ENCODE data around the gene POU2AF3.

POU2AF3 gene

GRCh38 chr11:111329306-111330204 lies 31.2 kb downstream of the POU2AF3 start:
- no peak for DNase-seq

- DNase-seq: no peak
Observed at GRCh38 chr11:111330234-111330893, 32.0 kb downstream of the POU2AF3 start.

DNA sequence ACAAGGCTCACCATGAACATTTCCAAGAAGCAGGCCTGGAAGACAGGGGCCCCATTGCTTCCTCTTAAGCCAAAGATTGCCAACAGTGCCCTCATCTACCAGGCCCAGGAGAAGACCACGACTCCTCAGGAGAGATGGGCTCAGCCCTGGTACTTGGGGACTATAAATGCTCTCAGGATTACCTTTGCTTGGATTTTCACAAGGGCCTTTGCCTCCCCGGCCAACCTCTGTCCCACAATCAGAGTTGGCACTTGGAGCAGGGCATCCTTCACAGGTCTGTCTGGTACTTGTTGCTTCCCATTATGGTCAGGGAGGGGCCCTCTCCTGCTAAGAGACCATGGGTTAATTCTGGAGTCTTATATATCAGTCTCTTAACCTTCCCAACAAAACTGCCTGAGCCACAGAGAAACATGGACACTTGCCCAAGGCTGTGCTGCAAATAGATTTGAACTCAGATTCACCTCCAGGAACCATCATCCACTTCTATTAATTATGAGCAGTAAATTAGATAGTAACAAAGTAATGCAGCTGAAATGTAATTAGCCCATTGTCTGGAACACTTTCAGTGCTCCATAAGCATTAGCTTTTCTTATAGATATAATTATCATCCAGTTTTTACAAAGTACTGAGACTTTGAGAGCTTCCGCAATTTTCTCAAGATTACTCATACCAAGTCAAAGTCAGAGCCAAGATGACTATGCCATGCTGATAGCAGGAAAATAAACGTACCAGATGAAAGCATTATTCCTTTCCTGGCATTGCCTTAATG lies 33.5 kb downstream of the POU2AF3 start:
- DNase-seq: no peak

DNA sequence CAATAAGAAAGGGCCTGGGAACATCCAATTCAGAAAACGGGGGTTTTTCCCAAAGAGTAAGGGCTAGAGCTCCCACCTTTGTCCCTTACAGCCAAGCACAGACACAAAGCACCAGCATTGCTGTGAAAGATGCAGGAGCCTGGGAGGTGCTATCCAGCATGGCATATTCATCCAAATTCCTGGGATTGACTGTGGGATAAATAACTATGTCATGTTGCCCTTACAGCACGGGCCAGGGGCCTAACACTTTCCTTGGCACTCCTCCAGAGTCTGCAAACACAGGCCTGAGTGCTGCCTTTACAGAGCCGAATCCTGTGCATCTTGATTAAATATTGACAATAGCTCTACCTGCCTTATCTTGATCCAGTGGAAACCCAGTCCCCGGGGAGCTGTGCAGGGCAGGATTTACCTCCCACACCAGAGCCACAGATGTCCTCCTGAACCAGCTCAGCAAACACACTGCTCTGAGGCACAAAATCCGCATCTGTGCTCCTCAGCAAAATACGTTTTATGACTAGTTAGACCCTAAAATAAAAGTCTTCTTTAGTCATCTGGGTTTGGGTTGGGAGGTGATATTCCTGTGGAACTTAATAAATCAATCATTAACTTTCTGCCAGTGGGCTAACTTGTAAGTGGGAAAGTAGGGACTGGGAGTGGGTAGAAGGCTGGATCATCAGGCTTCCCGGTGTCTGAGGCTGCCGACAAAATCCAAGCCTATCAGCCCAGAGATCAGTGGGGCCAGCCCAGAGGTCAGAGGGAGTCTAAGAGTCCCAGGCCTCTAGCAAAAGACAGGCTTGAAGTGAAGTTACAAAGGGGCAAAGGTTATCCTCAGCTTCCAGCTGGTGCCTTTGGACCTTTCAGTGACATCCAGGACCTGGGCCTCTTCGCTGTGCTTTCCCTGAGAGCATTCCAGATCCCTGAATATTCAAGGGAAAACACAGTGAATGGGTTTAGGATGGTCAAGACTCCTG lies 36.5 kb downstream of the POU2AF3 start:
- DNase-seq: no peak

GRCh38 chr11:111335549-111335948 lies 37.2 kb downstream of the POU2AF3 start:
- DNase-seq: no peak

DNA sequence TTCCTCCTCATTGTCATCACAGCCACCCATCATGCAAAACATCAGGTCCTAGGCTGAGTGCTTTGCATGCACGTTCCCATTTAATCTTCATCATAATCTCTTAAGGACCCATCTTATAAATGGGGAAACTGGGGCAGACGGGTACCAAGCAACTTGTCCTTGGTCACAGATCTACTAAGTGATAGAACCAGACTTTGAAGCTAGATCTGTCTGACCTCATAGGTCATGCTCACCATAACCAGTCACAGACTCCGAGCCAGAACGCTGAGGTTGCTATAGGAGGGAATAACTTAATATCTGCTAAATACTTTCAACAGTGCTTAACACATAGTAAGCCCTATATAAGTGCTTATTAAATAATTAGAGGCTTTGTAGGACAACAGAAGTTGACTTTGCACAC lies 37.7 kb downstream of the POU2AF3 start:
- DNase-seq: no peak

DNA sequence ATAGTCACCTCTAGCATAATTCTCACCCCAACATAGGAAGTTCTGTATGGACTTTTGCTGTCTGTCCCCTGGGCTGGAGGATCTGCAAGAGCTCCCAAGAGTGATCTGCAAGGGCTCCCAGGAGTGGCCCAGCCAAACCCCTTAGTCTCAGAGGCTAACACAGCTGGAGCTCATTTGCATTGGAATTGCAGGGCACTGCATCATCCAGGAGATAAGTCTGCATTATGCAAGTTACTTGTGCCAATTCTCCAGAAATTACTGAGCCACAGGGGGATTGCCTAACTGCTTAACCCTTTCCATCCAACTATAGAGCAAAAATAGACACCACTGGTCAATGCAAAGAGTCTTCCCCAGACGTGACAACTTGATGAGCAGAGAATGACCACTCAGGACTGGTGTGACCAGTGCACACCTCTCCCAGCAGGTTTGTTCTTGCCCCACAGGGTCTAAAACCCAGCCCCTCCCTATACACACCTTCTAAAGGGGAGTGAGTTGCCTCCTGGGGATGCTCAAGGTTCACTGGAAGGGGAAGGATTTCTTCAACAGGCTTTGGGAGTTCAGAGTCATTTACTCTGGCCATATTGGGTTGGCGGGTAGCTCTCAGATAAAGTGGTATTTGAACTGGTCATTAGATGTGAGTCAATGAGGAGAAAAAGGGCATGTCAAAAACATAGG lies 38.4 kb downstream of the POU2AF3 start:
- no peak for DNase-seq

GRCh38 chr11:111339758-111340388 lies 41.5 kb downstream of the POU2AF3 start:
- no peak for DNase-seq

DNA sequence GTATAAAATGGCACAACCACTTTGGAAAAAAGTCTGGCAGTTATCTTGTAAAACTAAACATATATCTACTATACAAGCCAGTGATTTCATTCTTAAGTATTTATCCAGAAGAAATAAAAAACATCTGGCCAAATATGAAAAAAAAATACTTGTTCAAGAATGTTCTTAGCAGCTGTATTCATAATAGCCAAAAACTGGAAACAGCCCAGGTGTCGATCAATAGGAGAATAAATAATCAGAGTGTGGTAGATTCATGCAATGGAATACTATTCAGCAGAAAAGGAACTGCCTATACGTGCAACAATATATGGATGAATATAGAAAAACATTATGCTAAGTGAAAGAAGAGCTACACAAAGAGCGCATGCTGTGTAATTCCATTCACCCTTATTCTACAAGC lies 44.0 kb downstream of the POU2AF3 start:
- no peak for DNase-seq

DNA sequence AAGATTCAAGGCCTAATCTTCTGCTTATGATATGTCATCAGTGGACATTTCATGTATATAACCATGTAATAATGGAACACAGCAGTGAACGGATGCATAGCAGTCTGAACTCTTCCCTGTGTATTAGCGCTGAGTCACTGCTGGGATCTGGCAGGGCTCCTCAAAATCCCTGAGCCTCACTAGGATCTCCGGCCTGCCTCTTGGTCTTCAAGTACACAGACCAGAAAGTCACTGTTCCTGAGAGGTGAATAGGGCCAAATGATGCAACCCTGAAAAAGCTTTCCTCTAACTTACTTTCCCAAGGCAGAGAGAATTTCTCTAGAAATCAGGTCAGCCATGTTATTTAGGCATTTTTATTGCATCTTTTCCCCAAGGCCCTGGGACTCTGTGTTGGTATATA lies 45.7 kb downstream of the POU2AF3 start:
- no peak for DNase-seq

- DNase-seq: no peak
Observed at GRCh38 chr11:111347002-111347722, 48.8 kb downstream of the POU2AF3 start.

- DNase-seq: no peak
Observed at GRCh38 chr11:111347723-111348115, 49.4 kb downstream of the POU2AF3 start.

DNA sequence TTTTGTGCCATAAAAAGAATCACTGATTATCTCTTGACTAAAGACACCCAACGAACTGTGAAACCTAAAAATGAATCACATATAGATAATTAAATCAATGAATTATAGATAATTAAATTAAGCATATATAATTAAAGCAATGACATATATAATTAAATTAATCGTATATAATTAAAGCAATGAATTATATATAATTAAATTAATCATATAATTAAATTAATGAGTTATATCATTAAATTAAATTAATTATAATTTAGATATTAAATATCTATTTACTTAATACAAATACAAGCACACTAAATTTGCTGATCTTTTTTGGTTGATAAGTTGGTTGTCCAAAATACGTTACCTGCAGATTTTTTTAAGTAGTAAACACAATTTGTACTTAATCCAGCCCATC lies 49.8 kb downstream of the POU2AF3 start:
- no peak for DNase-seq

DNA sequence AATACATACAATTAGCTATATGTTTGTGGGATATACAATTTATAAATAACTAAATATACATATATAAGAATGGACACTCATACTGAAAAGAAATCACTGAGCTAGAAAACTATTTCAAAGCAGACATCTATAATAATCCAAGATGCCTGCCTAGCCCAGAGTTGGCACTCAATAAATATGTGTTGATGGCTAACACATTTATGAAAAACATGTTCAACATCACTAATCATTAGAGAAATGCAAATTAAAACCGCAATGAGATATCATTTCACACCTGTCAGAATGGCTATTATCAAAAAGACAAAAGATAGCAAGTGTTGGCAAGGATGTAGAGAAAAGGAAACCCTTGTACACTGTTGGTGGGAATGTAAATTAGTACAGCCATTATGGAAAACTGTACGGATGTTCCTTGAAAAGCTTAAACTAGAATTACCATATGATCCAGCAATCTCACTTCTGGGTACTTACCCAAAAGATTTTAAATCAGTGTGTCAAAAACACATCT lies 50.9 kb downstream of the POU2AF3 start:
- DNase-seq: no peak

DNA sequence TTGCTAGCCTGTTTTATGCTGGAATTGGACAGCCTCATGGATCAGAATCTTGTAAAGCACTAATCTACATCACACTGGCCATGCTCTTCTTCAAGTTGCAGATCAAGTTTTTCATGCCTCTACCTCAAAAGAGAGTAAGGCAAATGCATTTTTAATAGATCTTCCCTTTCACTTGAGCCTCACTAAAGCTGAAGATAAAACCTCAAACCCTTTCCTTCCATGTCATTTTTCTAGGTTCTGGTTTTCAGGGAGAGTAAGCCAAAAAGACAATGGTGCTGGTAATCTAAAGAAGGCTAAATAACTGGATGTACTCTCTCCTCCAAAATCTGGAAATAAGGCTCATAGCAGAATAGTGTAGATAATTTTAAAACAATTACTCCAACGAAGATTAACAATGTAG lies 52.5 kb downstream of the POU2AF3 start:
- DNase-seq: no peak

DNA sequence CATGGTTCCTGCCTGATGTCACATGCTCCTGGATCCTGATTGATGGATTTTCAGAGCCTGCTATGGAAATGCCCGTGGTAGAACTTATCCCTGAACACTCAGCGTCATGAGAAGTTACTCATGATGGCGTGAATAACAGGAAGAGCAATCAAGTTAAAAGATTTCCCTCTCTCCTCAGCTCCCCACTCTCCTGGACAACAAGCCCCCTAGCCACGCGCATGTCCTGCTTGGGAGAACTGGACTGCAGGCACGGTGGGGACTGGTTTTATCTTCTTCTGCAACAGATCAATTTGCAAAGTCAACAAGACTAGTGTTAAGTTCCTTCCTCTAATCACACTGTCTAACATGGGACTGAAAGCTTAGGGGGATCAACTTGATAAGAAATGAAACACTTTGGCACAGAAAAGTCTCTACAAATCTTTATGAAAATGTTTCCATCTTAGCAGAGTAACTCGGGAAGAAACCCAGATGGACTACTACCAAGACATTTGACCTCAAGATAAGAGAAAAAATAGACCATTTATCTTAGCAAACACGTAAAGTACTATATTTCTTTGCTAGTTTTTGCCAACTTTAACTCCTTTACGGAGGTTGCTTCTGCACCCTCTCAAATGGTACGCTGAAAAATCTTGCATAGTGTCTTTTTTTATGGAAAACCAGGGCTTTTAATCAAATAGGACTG lies 53.2 kb downstream of the POU2AF3 start:
- no peak for DNase-seq

DNA sequence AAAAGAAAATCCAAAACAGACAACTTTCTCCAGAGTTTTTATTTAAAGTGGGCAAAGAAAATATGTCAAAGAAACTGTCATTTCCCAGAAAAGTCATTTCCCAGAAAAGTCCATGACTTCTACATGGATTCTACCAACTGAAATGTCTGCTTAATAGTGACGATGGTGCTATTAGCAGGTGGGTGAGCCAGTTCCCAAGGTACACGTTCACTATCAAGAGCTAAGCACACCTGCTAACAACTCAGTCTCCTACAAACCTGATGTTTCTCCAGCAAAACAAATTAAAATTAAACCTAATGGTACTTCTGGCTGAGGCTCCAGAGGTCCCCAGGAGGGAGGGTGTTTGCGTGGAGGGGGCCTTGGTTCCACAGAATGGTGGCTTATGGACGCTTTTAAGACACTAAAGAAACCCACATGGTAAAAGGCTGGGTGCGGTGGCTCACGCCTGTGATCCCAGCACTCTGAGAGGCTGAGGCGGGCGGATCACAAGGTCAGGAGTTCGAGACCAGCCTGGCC lies 53.9 kb downstream of the POU2AF3 start:
- DNase-seq: no peak

DNA sequence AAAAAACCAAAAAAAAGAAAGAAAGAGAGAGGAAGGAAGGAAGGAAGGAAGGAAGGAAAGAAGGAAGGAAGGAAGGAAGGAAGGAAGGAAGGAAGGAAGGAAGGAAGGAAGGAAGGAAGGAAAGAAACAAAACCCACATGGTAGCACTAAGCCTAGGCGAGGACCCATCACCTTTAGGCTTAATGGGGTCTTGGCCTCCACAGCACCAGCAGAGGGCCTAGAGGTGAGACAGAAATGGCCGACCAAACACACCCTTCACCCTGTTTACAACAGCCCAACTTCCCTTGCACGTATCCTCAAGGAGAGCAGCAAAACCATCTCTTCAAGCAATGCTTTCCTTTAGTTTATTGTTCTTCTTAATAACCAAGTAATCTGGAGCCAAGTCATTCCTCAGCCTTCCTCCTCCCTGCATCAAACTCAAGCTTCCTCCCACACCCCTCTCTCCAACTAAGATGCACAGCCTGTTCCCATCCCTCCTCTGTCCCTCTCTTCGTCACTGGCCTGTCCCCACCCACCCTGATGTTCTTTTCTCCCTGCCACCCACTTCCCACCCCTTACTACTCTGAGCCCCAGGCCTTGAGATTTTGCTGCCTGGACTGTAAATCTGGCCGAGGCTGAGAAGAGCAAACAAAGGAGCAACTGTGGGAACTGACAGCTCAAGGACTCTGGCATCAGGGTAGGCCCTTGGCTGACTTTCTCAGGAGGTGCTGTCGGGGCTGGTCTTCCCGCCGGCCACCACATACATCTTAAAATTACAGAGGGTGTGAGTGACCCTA lies 54.8 kb downstream of the POU2AF3 start:
- DNase-seq: no peak
